Kidney epithelial cell (primary cell): ENCODE measurements around the gene CD302. TPM values are rescaled to one million over a fixed set of nuclear protein-coding genes. Genes with fewer than 3 reads are reported as not detected.
"Not testable (repeated sequence)": the region's sequence is repeated elsewhere in the genome, so short reads cannot be mapped to it uniquely, and the experiment has no call there.

ENCODE experiments used
- DNase-seq: peaks from one replicate; pipeline ENCODE4 v3.0.0-alpha.2; 2010; ENCODE audit warnings: low read depth
- H3K27me3 ChIP-seq: 2 replicates; pipeline ENCODE4 v1.6.0; 2011; ENCODE audit warnings: low read length; ENCODE audit not compliant: control insufficient read depth, insufficient read depth
- H3K36me3 ChIP-seq: 2 replicates; pipeline ENCODE4 v1.5.1; 2011; ENCODE audit warnings: low read length; ENCODE audit not compliant: control insufficient read depth, insufficient read depth
- H3K4me3 ChIP-seq: 2 replicates; pipeline ENCODE4 v1.5.1; 2011; ENCODE audit warnings: low read depth, mild to moderate bottlenecking, control low read depth, low read length
- CTCF ChIP-seq: IDR thresholded peaks from 2 replicates; pipeline ENCODE4 v1.5.1; 2011; ENCODE audit warnings: mild to moderate bottlenecking, moderate library complexity, low read length, control low read depth, inconsistent platforms; ENCODE audit not compliant: insufficient read depth, poor library complexity, severe bottlenecking
- total RNA-seq: library from RNA; depleted of rRNA; stranded (reverse); fragments of >200 nt; gene quantifications from 2 replicates; pipeline ENCODE4 v1.2.3, GENCODE V29; 2015

CD302 gene
- total RNA-seq, 1 donor from 2014 or later, result 0.92 TPM

DNA sequence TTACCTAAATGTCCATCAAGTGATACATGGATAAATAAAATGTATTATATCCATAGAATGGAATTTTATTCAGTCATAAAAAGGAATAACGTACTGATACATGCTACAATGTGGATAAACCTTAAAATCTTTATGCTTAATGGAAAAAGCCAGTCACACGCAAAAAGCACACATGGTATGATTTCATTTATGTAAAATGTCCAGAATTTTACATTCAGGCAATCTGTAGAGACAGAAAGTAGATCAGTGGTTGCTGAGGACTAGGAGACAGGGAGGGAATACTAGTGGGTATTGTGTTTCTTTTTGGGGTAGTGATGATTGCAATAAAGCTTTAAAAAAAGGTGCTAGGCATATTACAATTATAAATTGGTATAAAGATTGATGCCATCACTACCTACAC lies 30.7 kb upstream of the CD302 start:
- Histone ChIP-seq H3K27me3 (no peaks in the 10 kb centered on the region), H3K36me3 (no peaks in the 10 kb centered on the region), H3K4me3 (no peak overlapping the region)
- no peak for DNase-seq
- TF ChIP-seq CTCF, result no peak

GRCh38 chr2:159822478-159822833 lies 24.4 kb upstream of the CD302 start:
- H3K4me3 ChIP-seq, H3K27me3 ChIP-seq, DNase-seq, H3K36me3 ChIP-seq: not testable (repeated sequence)

- H3K4me3 ChIP-seq, H3K27me3 ChIP-seq, H3K36me3 ChIP-seq, DNase-seq: not testable (repeated sequence)
Measured at GRCh38 chr2:159821775-159822477, 23.9 kb upstream of the CD302 start.

DNA sequence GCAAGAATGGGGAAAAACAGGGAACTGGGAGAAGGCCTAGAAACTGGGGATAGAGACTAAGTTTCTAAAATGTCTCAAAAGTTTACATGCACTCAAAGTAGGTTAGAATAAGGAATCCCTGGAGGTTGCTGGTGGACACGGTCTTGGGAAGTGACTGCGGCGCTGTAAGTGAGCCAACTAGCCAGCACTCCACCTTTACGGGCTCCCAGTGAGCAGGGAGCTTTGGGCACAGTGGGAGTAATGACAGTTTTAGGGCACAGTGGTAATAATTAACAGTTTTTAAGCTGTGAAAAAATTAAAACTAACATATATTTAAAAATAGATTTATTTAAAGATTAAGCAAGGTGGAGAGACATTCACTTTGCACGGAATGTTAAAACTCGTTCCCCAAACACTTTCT lies 20.9 kb upstream of the CD302 start:
- Histone ChIP-seq H3K4me3 (no peak overlapping the region), H3K27me3 (no peaks in the 10 kb centered on the region), H3K36me3 (no peaks in the 10 kb centered on the region)
- DNase-seq, result no peak
- TF ChIP-seq CTCF, result no peak

DNA sequence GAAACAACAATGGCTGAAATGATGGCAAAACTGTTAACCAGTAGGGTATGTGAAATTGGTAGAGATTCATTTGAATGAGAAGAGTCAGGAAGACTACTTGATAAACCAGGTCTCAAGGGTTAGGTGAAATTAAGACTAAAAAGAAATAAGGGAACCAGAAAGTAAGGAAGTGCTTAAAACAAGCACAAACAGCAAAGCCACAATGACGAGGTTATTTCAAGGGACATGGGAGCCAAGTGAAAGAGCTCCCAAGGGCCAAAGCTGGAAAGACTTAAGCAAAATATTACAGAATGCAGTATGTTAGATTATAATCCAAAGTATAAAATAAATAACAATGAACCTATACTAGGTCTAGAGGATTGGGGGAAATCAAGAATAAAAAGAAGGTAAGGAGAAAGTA lies 19.3 kb upstream of the CD302 start:
- no peak overlapping the region for H3K4me3 ChIP-seq
- DNase-seq, result no peak
- H3K27me3 ChIP-seq, result no peaks in the 10 kb centered on the region
- no peaks in the 10 kb centered on the region for H3K36me3 ChIP-seq
- TF ChIP-seq CTCF, result no peak

DNA sequence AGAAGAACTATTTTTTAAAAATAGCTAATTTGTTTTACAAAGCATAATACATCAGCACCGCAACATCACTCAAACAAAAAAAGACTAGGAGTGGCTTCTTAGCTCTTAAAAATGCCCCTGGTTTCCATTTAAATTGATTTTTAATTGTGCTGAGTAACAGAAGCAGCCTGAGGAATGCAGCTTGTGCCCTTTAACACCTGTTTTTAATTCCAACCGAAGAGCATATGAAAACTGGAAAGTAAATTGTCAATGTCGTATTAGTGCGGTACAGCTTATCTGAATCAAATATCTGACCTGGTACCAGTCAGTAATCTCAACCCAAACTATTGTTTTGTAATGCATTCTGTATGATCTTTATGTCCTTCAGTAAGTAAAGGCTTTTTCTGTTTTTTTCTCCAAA lies 13.2 kb upstream of the CD302 start:
- no peak overlapping the region for H3K4me3 ChIP-seq
- no peaks in the 10 kb centered on the region for H3K27me3 ChIP-seq
- DNase-seq, result no peak
- H3K36me3 ChIP-seq, result no peaks in the 10 kb centered on the region
- TF ChIP-seq CTCF, result no peak

DNA sequence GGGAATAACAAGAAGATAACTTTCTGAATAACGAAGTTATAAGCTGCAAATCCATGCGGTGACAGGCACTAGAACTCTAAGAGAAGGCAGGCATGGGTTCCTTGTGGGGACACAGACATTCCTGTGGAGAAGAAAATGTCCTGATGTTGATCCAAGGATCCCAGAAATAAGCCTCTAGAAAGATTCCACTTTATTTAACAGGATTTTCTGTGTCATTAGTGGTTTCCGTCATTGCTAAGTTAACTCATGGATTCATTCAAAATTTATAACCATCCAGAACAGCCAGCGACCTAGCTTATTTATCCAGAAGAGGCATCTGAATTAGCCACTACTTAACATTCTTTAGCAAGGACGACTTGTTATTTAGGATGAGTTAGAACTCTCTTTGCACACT lies 10.0 kb upstream of the CD302 start:
- H3K4me3 ChIP-seq, result no peak overlapping the region
- TF ChIP-seq CTCF, result no peak
- no peaks in the 10 kb centered on the region for H3K27me3 ChIP-seq
- DNase-seq, result no peak
- H3K36me3 ChIP-seq, result no peaks in the 10 kb centered on the region
